ENCODE results near the gene CDH23. TPM values are rescaled to one million over a fixed set of nuclear protein-coding genes. Genes with fewer than 3 reads are reported as not detected.

Gene CDH23
- polyA plus RNA-seq, 1 donor (not counting 4 experiments of a cell fraction or from before 2014, with no cell fraction given), result 0.01 TPM

GRCh38 chr10:71601273-71601672 is 204.6 kb downstream of the CDH23 start:
- no peaks in the 10 kb centered on the region for H3K79me2 ChIP-seq (ENCODE audit: control insufficient read depth, insufficient read depth, low read length)
- H3K4me2 ChIP-seq (ENCODE audit: control insufficient read depth, extremely low read depth, insufficient read depth, low read depth, low read length), result no peak overlapping the region
- TF ChIP-seq EZH2 (IDR thresholded peaks at IDR 0.05; ENCODE audit: low read length) (no peak), CTCF (optimal IDR thresholded peaks at IDR 0.05 in 1 of 3, IDR thresholded peaks at IDR 0.05 in 1 of 3, conservative IDR thresholded peaks at IDR 0.05 in 1 of 3; ENCODE audit: extremely low read depth in 1 of 3, insufficient read depth in 2 of 3, low read length in 3 of 3) (no peak)
- no peak overlapping the region for H3K9ac ChIP-seq (ENCODE audit: control insufficient read depth, extremely low read depth, insufficient read depth, low read length)
- FAIRE-seq (no peak), DNase-seq (ENCODE audit: low read depth, low spot score) (no peak)
- no peak overlapping the region for H2AFZ ChIP-seq (ENCODE audit: control insufficient read depth, low read length)
- dilution Hi-C loops (cut with MboI; ENCODE audit: extremely low pct_ligation_motif_present, low sequenced_read_pairs), result no loop called here
- H4K20me1 ChIP-seq (ENCODE audit: control insufficient read depth, extremely low read depth, insufficient read depth, low read length), result no peaks in the 10 kb centered on the region
- peaks cover 3% of the 10 kb centered on the region for H3K27me3 ChIP-seq (ENCODE audit: control insufficient read depth, extremely low read depth, insufficient read depth, low read length)
- H3K36me3 ChIP-seq (ENCODE audit: control insufficient read depth in 2 of 2, extremely low read depth in 1 of 2, insufficient read depth in 2 of 2, low read length in 2 of 2), result no peaks in the 10 kb centered on the region
- no peak overlapping the region for H3K4me3 ChIP-seq (ENCODE audit: control insufficient read depth in 2 of 3, extremely low read depth in 1 of 3, insufficient read depth in 2 of 3, low read depth in 1 of 3, low read length in 3 of 3)
- H3K9me3 ChIP-seq (ENCODE audit: control insufficient read depth, low read depth, low read length), result no peaks in the 10 kb centered on the region
- no peaks in the 10 kb centered on the region for H3K9me1 ChIP-seq (ENCODE audit: control insufficient read depth, extremely low read depth, insufficient read depth, low read length)
- H3K4me1 ChIP-seq (ENCODE audit: control insufficient read depth, extremely low read depth, insufficient read depth, low read length), result no peaks in the 10 kb centered on the region
- H3K27ac ChIP-seq (ENCODE audit: control insufficient read depth, insufficient read depth, low read length), result no peak overlapping the region

GRCh38 chr10:71603150-71603549 is 206.4 kb downstream of the CDH23 start:
- Histone ChIP-seq H3K27me3 (ENCODE audit: control insufficient read depth, extremely low read depth, insufficient read depth, low read length) (peaks cover 6% of the 10 kb centered on the region), H3K79me2 (ENCODE audit: control insufficient read depth, insufficient read depth, low read length) (no peaks in the 10 kb centered on the region), H3K36me3 (ENCODE audit: control insufficient read depth in 2 of 2, extremely low read depth in 1 of 2, insufficient read depth in 2 of 2, low read length in 2 of 2) (no peaks in the 10 kb centered on the region), H3K9me1 (ENCODE audit: control insufficient read depth, extremely low read depth, insufficient read depth, low read length) (no peaks in the 10 kb centered on the region), H3K4me3 (ENCODE audit: control insufficient read depth in 2 of 3, extremely low read depth in 1 of 3, insufficient read depth in 2 of 3, low read depth in 1 of 3, low read length in 3 of 3) (no peak overlapping the region), H3K4me1 (ENCODE audit: control insufficient read depth, extremely low read depth, insufficient read depth, low read length) (no peaks in the 10 kb centered on the region), H4K20me1 (ENCODE audit: control insufficient read depth, extremely low read depth, insufficient read depth, low read length) (no peaks in the 10 kb centered on the region), H3K9ac (ENCODE audit: control insufficient read depth, extremely low read depth, insufficient read depth, low read length) (no peak overlapping the region), H2AFZ (ENCODE audit: control insufficient read depth, low read length) (no peak overlapping the region), H3K27ac (ENCODE audit: control insufficient read depth, insufficient read depth, low read length) (no peak overlapping the region), H3K9me3 (ENCODE audit: control insufficient read depth, low read depth, low read length) (no peaks in the 10 kb centered on the region), H3K4me2 (ENCODE audit: control insufficient read depth, extremely low read depth, insufficient read depth, low read depth, low read length) (no peak overlapping the region)
- TF ChIP-seq EZH2 (IDR thresholded peaks at IDR 0.05; ENCODE audit: low read length) (no peak), CTCF (optimal IDR thresholded peaks at IDR 0.05 in 1 of 3, IDR thresholded peaks at IDR 0.05 in 1 of 3, conservative IDR thresholded peaks at IDR 0.05 in 1 of 3; ENCODE audit: extremely low read depth in 1 of 3, insufficient read depth in 2 of 3, low read length in 3 of 3) (no peak)
- FAIRE-seq, result no peak
- DNase-seq (ENCODE audit: low read depth, low spot score), result no peak
- dilution Hi-C loops (cut with MboI; ENCODE audit: extremely low pct_ligation_motif_present, low sequenced_read_pairs), result no loop called here
